NCI-H510A treated with DMSO at 0.1 percent for 48 hours (cell line): Measurements from ENCODE around the gene ROR1.
"Not testable (repeated sequence)": the region's sequence is repeated elsewhere in the genome, so short reads cannot be mapped to it uniquely, and the experiment has no call there.

ENCODE experiments used
- DNase-seq: peaks from one replicate; lab custom pipeline; 2025; lab: John Stamatoyannopoulos, UW

ROR1 gene

DNA sequence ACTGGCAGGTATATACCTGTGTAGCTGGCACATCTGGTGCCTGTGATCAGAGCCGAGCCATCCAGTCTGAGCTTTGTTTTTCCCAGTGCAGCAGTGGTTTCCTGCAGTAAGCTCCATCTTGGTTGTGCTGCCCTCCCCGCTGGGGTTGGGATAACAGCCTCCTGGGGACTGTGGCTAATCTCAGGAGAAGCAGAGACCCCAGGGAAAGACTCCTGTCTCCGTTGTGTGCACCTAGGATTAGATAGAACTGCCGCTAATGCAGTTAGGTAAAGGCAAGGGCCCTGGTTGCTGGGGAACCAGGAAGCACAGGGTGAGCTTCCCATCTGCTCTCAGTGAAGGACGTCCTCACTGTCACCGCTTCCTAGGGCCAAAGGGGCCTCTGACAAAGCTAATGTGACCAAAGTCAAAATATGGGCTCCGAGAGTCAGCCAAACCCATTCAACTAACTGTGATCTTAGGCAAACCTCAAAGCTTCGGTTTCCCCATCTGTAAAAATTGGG is 20.0 kb downstream of the ROR1 start:
- no peak for DNase-seq

DNA sequence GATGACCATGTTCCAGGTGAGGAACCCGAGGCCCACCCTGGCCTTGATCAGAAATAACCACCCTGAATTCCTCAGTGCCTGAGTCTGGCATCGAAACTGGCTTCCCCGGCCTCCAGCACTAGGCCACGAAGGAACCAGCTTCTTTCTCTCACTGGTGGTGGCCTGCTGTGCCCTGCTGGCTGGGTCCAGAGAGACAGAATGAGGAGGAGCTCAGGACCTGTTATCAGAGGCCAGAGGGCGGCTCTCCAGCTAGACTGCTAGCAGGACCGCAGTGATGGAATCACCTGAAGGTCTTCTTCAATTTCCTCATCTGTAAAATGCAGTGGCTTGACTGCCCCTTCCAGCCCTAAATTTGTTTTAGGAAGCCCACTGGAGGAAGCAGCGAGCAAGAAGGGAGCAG is 20.5 kb downstream of the ROR1 start:
- DNase-seq, result no peak

DNA sequence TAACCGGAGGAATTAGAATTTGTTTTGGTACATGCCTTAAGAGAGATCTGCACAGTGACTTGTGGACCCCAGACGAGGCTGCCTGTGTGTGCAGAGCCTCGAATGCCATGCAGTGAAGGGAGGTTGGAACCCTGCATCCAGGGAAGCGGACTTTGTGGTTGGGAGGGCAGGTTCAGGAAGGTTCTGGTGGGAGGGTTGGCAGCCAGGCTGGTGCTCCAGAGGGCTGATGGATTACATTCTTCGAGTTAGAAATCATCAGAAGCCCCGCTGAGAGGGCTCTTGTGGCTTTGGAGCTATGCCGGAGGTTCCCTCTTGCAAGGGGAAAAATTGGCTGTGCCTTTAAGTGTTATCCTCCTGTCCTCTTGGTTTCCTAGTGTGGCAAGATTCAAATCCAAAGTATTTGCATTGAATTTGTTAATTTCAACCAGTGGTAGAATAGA is 21.1 kb downstream of the ROR1 start:
- no peak for DNase-seq

DNA sequence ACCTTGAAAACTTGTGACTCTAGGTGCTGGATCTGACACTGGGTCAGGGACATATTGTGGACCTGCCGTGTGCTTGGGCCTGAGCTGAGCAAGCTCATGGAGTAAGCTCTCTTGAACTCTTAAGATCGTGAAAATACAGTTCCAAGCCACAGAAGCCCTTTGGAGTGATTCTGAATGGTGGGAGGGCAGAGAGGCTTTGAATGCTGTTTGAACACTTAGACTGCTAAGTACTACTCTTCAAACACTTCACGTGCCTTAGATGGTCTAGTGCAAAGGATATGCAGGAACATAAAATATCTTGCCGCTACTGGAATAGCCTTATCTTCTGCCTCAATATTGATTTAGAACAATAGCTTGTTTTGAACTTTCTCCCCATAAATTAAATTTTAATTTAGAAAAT is 21.6 kb downstream of the ROR1 start:
- DNase-seq, result peak; percentile 85

DNA sequence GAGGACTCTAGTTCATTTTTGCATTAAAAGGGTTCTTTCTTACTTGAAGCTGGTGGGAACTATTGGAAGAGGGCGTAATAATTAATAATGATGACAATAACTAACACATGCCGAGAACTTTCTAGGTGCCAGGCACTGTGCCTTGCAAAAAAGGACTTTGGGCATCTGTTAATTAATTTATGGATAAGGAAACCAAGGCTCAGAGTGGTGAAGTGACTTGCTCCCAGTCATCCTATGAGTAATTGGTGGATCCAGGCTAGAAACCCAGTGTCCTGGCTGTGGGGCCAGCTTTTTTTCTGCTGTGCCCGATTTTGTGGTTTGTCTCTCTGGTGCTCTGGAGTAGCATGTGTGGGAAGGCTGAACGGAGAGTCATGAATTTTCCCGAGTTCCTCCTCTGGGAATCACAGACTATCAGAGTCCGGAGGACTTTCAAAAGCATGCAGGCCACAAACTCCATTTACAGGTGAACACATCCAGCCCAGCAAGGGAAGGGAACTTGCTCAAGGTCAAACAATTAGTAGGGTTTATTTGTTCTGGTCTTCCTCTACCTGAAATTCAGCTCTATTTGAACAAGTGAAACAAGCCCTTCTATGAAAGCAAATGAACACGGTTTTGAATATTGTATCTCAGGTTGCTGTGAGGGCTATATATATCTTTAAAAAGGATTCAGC is 23.4 kb downstream of the ROR1 start:
- no peak for DNase-seq

DNA sequence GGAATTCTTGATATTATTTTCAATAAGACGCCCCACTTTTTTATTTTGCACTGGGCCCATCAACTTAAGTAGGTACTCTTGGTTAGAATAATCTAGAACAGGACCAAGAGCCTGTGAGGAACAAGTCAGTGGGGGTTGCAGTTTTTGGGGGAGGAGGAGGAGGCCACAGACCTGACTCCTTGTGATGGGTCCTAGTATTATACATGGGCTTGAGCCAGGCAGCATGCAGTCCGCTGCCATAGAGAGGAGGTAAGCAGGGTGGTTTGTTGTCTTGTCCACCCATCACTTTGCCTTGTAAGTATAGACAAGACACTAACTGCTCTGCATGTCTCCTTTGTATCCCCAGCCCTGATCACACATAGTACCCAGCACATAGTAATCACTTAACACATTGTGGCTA is 24.5 kb downstream of the ROR1 start:
- no peak for DNase-seq

DNA sequence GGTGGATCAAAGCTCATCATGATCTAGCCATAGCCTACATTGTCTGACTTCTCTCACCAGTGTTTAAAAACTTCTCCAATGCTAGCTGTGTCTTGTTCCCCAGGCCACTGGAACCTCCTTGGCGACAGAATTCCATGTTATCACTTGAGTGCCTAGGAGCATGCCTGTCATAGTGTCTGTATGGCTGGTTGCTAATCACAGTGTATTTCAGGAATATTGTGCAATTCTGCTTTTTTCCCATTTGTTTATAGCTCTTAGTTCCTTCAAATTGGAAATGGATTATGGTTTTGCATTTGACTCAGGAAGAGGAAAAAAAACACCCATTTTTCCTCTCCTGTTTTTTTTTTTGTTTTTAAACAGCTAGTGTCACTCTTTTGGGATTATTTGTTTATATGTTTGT is 25.5 kb downstream of the ROR1 start:
- no peak for DNase-seq

DNA sequence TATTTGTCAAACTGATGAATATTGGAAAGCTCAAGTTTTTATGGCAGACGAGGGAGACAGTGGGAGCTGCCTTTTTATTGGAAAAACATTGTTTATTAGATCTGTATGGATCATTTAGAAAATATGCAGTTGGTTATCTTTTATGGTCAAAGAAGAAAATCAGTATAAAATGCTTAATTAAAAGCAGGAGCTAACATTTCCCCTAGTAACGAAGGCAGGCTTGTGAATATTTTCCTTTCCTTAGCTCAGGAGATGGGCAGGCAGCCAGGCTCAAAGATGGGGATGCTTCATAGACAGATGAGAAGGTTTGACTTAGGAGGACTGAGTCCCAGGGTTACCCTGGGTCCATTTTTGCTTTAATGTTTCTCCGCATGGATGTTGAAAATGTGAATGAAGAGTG is 26.0 kb downstream of the ROR1 start:
- no peak for DNase-seq

DNA sequence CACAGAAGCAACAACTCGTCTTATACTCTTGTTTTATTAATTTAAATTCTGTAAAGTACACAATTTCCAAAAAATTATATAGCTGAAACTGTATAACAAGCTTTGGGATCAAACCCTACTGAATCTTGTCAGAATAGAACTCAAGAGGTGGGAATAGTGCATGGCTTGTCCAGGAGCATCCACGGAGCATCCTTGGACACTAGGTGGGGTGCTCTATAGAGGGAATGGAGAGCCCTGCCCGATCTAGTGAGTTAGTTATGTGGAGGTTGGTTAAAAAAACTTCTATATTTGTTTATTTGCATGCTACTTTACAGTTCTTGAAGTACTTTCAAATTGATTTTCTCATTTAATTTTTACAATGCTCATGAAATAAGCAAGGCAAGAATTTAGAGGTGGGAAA is 28.3 kb downstream of the ROR1 start:
- DNase-seq, result no peak

DNA sequence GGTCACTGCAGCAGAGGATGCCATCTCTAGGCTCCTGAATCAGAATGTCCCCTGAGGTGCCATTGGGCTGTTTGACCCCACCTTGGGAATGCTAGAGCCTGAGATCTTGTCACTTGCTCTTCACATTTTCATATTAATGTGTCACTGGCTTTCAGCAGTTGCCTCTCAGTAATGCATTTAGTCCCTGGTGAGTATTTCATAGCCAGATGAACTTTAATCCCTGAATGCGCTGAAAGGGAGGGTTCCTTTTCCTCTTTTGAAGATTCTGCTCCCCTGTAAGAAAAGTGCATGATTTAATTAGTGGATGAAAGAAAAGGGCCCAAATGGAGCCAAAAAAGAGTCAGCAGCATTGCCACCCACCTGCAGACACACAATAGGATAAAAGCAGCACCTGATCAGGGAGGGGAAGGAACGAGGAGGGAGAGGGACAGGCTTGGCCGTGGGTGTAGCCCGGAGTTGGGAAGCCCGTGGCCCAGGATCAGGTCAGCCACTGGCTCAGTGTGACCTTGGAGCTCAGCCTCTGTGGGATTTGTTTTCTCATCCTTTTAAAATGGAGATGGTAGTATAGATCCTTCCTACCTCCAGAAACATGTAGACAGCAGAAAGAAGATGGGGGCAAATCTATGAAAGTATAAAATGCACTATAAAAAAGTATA is 31.1 kb downstream of the ROR1 start:
- no peak for DNase-seq

DNA sequence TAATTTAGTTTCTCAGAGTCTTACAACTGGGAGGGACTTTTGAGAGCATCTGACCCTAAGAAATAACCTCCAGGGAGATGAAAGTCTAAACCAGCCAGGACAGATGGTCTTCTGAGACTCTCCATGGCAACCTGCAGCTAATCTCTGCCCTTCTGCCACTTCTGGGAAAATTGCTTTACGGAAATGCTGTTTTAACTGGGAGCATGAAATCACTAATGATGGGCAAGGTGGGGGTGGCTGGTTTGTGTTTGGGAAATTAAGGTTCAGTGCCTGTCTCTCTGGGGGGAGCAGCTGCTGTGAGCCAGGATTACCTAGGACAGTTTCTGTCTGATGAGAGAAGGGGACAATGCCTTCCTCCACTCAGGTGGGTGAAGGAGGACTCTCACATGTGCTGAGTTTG is 33.2 kb downstream of the ROR1 start:
- no peak for DNase-seq

DNA sequence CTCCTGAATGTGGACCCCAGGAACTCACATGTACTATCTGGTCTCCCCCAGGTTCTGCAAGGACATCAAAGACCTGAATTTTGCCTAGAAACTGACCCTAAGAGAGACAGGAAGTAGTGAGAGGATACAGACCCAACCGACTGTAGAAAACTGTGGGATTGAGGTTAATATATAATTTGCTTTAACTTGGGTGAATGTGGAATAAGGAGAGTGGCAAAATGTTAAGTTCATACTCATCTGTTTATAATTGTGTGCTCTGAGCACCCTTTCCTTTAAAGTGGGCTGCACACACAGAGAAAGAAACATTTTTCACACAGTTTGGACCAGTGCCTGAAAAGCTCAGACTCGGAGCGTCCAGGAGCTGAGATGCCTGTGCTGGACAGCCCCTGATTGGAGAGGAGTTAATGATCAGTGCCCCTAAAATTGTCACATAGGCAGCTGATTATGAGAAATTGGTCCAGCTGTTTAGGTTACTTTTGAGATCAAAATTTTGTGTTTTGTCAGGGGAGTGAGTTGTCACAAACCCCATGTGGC is 37.2 kb downstream of the ROR1 start:
- no peak for DNase-seq

DNA sequence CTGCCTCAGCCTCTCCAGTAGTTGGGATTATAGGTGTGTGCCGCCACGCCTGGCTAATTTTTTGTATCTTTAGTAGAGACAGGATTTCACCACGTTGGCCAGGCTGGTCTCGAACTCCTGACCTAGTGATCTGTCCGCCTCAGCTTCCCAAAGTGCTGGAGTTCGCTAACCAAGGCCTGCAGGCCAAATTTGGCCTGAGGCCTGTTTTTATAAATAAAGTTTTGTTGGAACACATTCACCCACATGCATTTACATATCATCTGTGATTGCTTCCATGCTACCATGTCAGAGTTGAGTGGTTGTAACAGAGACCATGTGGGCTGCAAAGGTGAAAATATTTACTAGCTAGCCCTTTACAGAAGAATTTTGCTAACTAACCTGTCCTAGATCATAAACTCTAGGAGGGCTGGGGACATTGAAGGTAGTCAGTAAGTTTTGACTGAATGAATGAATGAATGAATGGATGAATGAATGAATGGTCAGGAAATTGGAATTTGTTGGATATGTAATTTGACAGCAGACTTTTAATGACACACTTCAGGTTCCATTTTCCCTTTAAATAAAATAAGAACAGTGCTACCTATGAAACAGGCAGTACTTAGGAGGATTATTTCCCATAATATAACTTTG is 38.4 kb downstream of the ROR1 start:
- DNase-seq, result no peak

DNA sequence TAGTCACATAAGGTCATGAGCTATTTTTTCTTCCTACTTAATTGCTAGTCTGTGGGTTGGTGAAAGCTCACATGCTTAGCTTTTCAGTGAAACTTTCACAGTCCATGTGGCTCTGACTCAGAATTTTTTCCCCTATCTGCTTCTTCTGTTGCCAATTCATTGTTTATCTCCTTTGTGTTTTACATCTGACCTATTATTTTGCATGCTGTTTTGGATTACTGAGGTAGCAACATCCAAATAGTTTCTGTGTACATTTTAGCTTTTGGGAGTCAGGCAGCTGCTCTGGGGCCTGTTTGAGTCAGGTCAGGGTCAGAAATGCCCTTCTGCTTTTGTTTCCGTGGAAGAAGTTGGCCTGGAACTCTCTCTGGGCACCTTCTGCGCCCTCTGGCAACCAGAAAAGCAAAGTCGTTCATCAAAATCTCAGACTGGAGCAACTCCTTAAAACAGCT is 40.0 kb downstream of the ROR1 start:
- no peak for DNase-seq

DNA sequence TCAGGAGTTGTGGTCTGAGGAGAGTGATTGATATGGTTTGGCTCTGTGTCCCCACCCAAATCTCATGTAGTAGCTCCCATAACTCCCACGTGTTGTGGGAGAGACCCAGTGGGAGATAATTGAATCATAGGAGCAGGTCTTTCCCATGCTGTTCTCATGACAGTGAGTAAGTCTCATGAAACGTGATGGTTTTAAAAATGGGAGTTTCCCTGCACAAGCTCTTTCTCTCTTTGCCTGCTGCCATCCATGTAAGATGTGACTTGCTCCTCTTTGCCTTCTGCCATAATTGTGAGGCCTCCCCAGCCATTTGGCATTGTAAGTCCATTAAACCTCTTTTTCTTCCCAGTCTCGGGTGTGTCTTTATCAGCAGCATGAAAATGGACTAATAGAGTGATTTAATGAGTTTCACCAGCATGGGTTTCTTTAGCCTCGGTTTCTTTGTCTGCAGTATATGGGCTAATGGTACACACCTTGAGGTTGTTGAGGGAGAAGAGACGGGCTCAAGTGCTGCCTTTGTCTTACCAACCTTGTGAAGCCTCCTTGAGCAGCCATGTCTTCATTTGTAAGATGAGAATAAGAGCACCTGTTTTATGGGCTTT is 42.5 kb downstream of the ROR1 start:
- not testable (repeated sequence) for DNase-seq

DNA sequence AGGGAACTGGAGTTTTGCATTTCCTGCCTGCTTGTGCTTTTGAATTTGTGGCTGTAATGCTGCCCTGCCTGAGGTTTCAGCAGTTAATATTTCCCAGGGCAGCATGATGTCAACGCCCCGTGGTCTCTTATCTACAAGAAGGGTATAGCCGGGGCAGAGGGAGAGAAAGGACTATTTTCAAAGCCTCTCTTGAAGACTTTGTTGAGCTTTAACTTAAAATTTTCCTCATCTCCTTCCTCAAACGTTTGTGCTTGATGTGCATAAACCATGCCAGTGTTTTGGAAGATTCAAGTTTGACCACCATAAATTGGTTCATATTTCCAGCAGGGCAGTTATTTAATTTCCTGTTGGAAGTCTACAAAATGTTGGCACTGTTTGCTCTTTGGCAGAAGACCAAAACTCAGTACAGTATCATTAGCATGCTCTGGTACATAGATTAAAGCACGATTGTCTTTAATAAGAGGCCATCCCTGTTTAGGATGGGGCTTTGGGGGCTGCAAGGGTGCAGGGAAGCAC is 43.4 kb downstream of the ROR1 start:
- no peak for DNase-seq

DNA sequence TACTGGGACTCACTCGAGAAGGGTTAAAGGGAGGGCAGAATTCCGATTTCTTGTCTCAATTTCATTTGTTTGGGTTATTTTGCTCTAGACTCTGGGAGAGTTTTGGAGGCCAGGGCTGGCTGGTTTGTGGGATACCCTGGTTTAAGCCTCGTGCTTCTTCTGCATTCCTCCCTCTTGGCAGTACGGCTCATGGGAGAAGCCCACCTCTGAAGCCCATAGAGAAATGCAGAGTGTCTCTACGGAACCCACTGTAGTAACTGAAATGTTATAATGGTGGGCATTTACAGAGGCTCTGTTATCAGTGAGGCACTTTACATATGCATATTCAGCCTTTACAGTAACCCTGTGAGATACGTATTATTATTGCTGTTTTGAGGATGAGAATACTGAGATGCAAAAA is 43.9 kb downstream of the ROR1 start:
- DNase-seq, result no peak

DNA sequence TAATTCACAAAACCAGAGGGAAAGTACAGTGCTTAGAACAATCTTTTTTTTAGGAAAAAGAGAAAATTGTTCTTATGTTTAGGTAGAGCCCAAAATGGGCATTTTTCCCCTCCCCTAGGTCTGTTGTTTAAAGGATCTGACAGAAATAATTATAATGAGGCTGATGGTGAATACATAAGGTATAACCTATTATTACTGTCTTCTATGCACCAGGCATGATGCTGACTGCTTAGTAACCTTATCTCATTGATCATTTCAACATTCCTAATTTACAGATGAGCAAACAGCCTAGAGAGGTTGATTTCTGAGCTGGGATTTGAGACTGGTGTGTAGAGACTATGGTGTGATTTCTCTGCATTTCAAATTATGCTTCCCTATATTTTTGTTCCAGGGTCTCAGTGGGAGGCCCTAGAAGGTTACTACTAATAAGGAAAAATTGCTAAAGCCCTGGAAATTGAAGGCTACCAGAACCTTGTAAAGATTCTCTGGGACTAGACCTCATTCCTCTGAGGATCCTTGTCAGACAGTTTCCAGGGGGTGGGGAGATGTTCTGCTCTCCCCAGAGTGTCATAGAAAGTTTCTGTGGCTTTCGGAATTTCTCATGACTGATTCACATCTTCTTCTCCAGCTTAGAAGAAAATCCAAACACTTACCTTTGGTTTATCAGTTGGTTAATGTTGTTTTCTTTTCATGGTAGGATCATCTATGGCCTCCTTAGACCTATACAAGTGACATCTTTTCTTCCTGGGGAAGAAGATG is 44.9 kb downstream of the ROR1 start:
- DNase-seq, result no peak

DNA sequence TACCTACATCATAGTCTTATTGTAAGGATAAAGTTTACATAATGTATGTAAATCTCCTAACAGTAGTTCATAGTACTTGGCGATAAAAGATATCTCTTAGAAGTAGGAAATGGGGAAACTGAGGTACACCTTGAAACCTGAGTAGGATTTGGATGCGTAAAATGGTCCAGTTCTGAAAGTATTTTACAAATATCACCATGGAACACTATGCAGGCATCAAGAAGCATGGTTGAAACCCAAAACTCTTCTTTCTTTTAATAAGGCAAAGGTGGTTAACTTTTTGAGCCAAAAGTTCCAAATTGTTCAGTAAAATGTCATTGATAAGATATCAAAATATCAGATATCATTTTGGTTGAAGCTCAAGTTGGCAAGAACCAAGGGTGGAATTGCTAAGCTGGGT is 46.0 kb downstream of the ROR1 start:
- no peak for DNase-seq

DNA sequence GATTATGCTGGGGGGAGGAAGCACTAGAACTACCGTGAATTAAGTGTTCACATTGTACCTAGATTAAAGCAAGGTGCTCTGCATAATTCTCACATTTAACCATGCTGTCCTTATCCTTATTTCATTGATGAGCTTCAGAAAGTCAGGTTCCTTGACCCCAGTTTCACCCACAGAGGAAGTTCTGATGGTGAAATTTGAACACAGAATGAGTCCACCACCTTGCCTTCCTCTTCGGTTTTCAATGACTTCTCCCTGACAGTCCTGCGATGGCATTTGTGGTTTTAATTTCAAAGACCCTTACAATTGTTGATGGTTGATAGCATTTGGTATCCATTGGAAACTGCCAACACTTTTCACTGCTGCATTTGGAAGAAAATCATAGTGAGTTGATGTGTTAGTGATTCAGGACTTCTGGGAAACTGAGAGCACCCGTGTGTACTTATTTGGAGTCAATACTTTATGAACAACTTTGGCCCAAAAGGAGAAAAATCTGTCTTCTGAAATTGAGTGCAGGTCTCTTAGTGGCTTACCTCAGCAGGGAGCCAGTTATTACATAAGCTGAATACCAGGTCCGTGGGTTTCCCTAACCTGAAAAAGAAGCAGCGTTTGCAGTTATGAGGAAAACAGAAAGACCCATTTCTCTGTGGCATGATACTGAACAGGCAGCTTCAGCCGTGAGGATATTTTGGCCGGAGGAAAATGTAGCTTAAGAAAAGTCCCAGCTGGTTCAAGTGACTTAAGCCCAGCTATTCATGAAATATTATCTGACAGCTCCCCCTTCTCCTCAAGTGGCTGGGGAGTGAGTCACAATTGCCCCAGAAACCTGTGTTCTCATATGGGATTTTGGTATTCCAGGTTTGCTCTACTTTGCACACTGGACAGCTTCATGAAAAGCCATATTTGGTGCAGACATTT is 47.5 kb downstream of the ROR1 start:
- DNase-seq, result no peak

DNA sequence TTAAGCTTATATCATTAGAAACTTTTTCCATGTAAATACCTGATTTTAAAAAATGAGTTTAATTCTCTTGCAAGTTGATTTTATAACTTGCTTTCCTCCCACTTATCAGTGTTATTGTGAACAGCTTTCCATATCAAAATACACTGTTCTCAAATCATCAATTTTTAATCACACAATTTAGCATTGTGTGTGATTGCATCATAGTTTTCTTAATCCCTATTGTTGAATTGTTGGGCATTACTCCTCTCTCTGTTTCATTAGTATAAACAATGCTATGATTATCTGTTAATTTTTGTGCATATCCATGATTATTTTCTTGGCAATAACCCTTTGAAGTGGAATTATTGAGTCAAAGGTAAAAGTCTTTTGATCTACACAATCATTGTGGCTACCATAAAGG is 48.7 kb downstream of the ROR1 start:
- no peak for DNase-seq
